T47D (cell line): ENCODE measurements around the gene MRTFB.
"Not testable (repeated sequence)": the region's sequence is repeated elsewhere in the genome, so short reads cannot be mapped to it uniquely, and the experiment has no call there.

ENCODE experiments used
- DNase-seq, 2 experiments: peaks; one replicate each; pipeline versions ENCODE4 v3.0.0 to v3.0.0-alpha.2; 2011 to 2012; ENCODE audit warnings: low read depth in 1 of 2, low spot score in 1 of 2
- JUND ChIP-seq: IDR thresholded peaks from 2 replicates; pipeline ENCODE4 v1.6.1; 2012; ENCODE audit warnings: low read depth
- in situ Hi-C: cut with HindIII; loops from 2 replicates; pipeline ENCODE4 v1.10.0; 2016; ENCODE audit warnings: low sequenced_read_pairs, low pct_unique_long_range_greater_than_20kb

Gene MRTFB

GRCh38 chr16:14111713-14112538, 40.8 kb downstream of the MRTFB start:
- DNase-seq, result no peak
- in situ Hi-C loops, result no loop called here
- TF ChIP-seq JUND, result no peak

- in situ Hi-C loops, result no loop called here
- DNase-seq, result peak in 1 of 2 experiments; percentile 52
- TF ChIP-seq JUND, result no peak
These were observed 41.4 kb downstream of the MRTFB start for GRCh38 chr16:14112539-14112856.

GRCh38 chr16:14113344-14113743, 42.2 kb downstream of the MRTFB start:
- no peak for DNase-seq
- in situ Hi-C loops, result no loop called here
- TF ChIP-seq JUND, result no peak

GRCh38 chr16:14117051-14117450, 45.9 kb downstream of the MRTFB start:
- in situ Hi-C loops, result no loop called here
- DNase-seq, result peak in 1 of 2 experiments; percentile 80
- 0 out of 2 replicates have a peak, but pooled peaks have one; percentile 30 for TF ChIP-seq JUND

GRCh38 chr16:14119799-14120198, 48.7 kb downstream of the MRTFB start:
- in situ Hi-C loops, result no loop called here
- DNase-seq, result no peak
- TF ChIP-seq JUND, result no peak

- in situ Hi-C loops, result no loop called here
- no peak for TF ChIP-seq JUND
- no peak for DNase-seq
These were observed 49.2 kb downstream of the MRTFB start for GRCh38 chr16:14120335-14120734.

GRCh38 chr16:14121142-14121541, 50.0 kb downstream of the MRTFB start:
- no peak for TF ChIP-seq JUND
- DNase-seq, result no peak
- in situ Hi-C loops, result no loop called here

- in situ Hi-C loops, result no loop called here
- no peak for DNase-seq
These were observed 50.8 kb downstream of the MRTFB start for GRCh38 chr16:14121872-14122271.

GRCh38 chr16:14122430-14122829, 51.3 kb downstream of the MRTFB start:
- in situ Hi-C loops, DNase-seq: not testable (repeated sequence)

More at GRCh38 chr16:14121872-14122271, 50.8 kb downstream of the MRTFB start:
- TF ChIP-seq JUND, result no peak

- no peak for DNase-seq
- in situ Hi-C loops, result no loop called here
- TF ChIP-seq JUND, result no peak
These were observed 54.0 kb downstream of the MRTFB start for GRCh38 chr16:14125000-14125681.

GRCh38 chr16:14125708-14126107, 54.6 kb downstream of the MRTFB start:
- no peak for DNase-seq
- in situ Hi-C loops, result no loop called here
- TF ChIP-seq JUND, result no peak

GRCh38 chr16:14128097-14128496, 57.0 kb downstream of the MRTFB start:
- in situ Hi-C loops, result no loop called here
- no peak for TF ChIP-seq JUND
- DNase-seq, result no peak

- in situ Hi-C loops, result no loop called here
- DNase-seq, result no peak
- no peak for TF ChIP-seq JUND
These were observed 58.4 kb downstream of the MRTFB start for GRCh38 chr16:14129502-14129901.
